Calu3 (cell line): ENCODE measurements around the gene PLXNB3. TPM values are rescaled to one million over a fixed set of nuclear protein-coding genes. Genes with fewer than 3 reads are reported as not detected.

ENCODE experiments used
- BruUV-seq: library from RNA; stranded (reverse); fragments of 400-500 nt; replicated peaks from 2 replicates; lab custom pipeline; 2021; lab: Mats Ljungman, UMichigan
- CTCF ChIA-PET: fragments of 300-600 bp; sonication (Branson Sonifier 250); formaldehyde crosslinking; loops from one replicate; lab custom pipeline; 2022; ENCODE audit warnings: antibody characterized with exemption; lab: Charles Lee
- DNase-seq: peaks from one replicate; pipeline ENCODE4 v3.0.0; 2022
- H3K27ac Mint-ChIP-seq: one replicate; pipeline ENCODE4 v1.8.0; 2022; ENCODE audit warnings: mixed read lengths; ENCODE audit not compliant: unreplicated experiment
- H3K27me3 Mint-ChIP-seq: one replicate; pipeline ENCODE4 v1.8.0; 2022; ENCODE audit warnings: mixed read lengths; ENCODE audit not compliant: unreplicated experiment
- H3K36me3 Mint-ChIP-seq: one replicate; pipeline ENCODE4 v1.8.0; 2022; ENCODE audit warnings: mild to moderate bottlenecking, moderate library complexity, mixed read lengths; ENCODE audit not compliant: insufficient read depth, unreplicated experiment
- H3K4me1 Mint-ChIP-seq: one replicate; pipeline ENCODE4 v1.8.0; 2022; ENCODE audit warnings: mild to moderate bottlenecking, low read depth, mixed read lengths; ENCODE audit not compliant: unreplicated experiment
- H3K4me3 Mint-ChIP-seq: one replicate; pipeline ENCODE4 v1.8.0; 2022; ENCODE audit warnings: mild to moderate bottlenecking, low read depth, moderate library complexity, mixed read lengths; ENCODE audit not compliant: unreplicated experiment
- H3K9me3 Mint-ChIP-seq: one replicate; pipeline ENCODE4 v1.8.0; 2022; ENCODE audit warnings: low read depth, mixed read lengths; ENCODE audit not compliant: unreplicated experiment
- CTCF ChIP-seq: fragments of 200-600 bp; IDR thresholded peaks from one replicate; pipeline ENCODE4 v1.8.0; 2022; ENCODE audit warnings: antibody characterized with exemption; ENCODE audit not compliant: unreplicated experiment
- intact Hi-C: fragments of 100-400 bp; cut with micrococcal nuclease; formaldehyde crosslinking; loops from one replicate; pipeline ENCODE4 v1.10.0; 2022; ENCODE audit not compliant: unreplicated experiment
- total RNA-seq: library from RNA; stranded (reverse); gene quantifications from 2 replicates; pipeline ENCODE4 v1.2.3, GENCODE V29; 2022

The PLXNB3 gene
- total RNA-seq, 1 experiment from 2014 or later: 37.5 TPM

- no peak overlapping the region for H3K4me3 Mint-ChIP-seq
- no peaks in the 10 kb centered on the region for H3K36me3 Mint-ChIP-seq
- no TSS peak for BruUV-seq
- intact Hi-C loops: no loop called here
- no peak overlapping the region for H3K27ac Mint-ChIP-seq
- no peaks in the 10 kb centered on the region for H3K9me3 Mint-ChIP-seq
- H3K4me1 Mint-ChIP-seq: no peaks in the 10 kb centered on the region
- peaks cover 72% of the 10 kb centered on the region for H3K27me3 Mint-ChIP-seq
- CTCF ChIA-PET: no interaction called here
- no peak for TF ChIP-seq CTCF
- no peak for DNase-seq
These were observed 60.3 kb downstream of the PLXNB3 start for GRCh38 chrX:153824348-153824747.

- Mint-ChIP-seq H3K4me1 (no peaks in the 10 kb centered on the region), H3K4me3 (no peak overlapping the region), H3K27me3 (peaks cover 70% of the 10 kb centered on the region), H3K9me3 (no peaks in the 10 kb centered on the region), H3K36me3 (no peaks in the 10 kb centered on the region), H3K27ac (no peak overlapping the region)
- TF ChIP-seq CTCF: no peak
- no TSS peak for BruUV-seq
- intact Hi-C loops: no loop called here
- CTCF ChIA-PET: no interaction called here
- DNase-seq: no peak
These were observed 61.0 kb downstream of the PLXNB3 start for GRCh38 chrX:153825042-153825441.

Other genes starting within 250 kb of the PLXNB3 start
- gene ATP2B3, start 246.6 kb upstream of the PLXNB3 start, total RNA-seq: not detected in 2 replicates
- 17.8 and 18.9 TPM in 2 replicates for gene CCNQ, start 165.1 kb upstream of the PLXNB3 start, total RNA-seq
- 0.19 and 0.27 TPM in 2 replicates for gene DUSP9, start 117.0 kb upstream of the PLXNB3 start, total RNA-seq
- gene PNCK, start 90.4 kb upstream of the PLXNB3 start, total RNA-seq: 1.1 TPM in 1 of 2 replicates, not detected in the other
- 24.6 and 27.4 TPM in 2 replicates for gene SLC6A8, start 76.3 kb upstream of the PLXNB3 start, total RNA-seq
- gene BCAP31, start 39.9 kb upstream of the PLXNB3 start, total RNA-seq: 371 and 407 TPM in 2 replicates
- gene ABCD1, start 39.4 kb upstream of the PLXNB3 start, total RNA-seq: 14.4 and 22.8 TPM in 2 replicates
- gene SRPK3, start 16.8 kb downstream of the PLXNB3 start, total RNA-seq: 0.14 and 0.29 TPM in 2 replicates
- 64.5 and 71.2 TPM in 2 replicates for gene IDH3G, start 30.1 kb downstream of the PLXNB3 start, total RNA-seq
- 360 and 391 TPM in 2 replicates for gene SSR4, start 30.4 kb downstream of the PLXNB3 start, total RNA-seq
- gene PDZD4, start 66.3 kb downstream of the PLXNB3 start, total RNA-seq: 0.59 and 0.76 TPM in 2 replicates
- 14.2 and 16.1 TPM in 2 replicates for gene L1CAM, start 121.9 kb downstream of the PLXNB3 start, total RNA-seq
- not detected in 2 replicates for gene AVPR2, start 140.4 kb downstream of the PLXNB3 start, total RNA-seq
- gene ARHGAP4, start 162.0 kb downstream of the PLXNB3 start, total RNA-seq: 2.6 and 3.8 TPM in 2 replicates
- gene NAA10, start 170.8 kb downstream of the PLXNB3 start, total RNA-seq: 132 and 139 TPM in 2 replicates
- gene RENBP, start 180.4 kb downstream of the PLXNB3 start, total RNA-seq: 0.80 and 1.6 TPM in 2 replicates
- gene HCFC1, start 207.6 kb downstream of the PLXNB3 start, total RNA-seq: 76.0 and 77.7 TPM in 2 replicates
- 9.4 and 9.9 TPM in 2 replicates for gene TMEM187, start 208.5 kb downstream of the PLXNB3 start, total RNA-seq